Heart left ventricle (tissue), 13 donors: ENCODE results near the gene NPVF.

ENCODE experiments used
- CTCF ChIP-seq, 12 donors: fragments of 200-600 bp; sonication (generic) in 4 of 12; IDR thresholded peaks; one replicate each; pipeline versions ENCODE4 v1.5.0 to v1.8.0; 2018 to 2022; ENCODE audit warnings: antibody characterized with exemption in 12 of 12, mild to moderate bottlenecking in 5 of 12
- POLR2A ChIP-seq, 2 donors: fragments of 450-650 bp; IDR thresholded peaks; one replicate each; pipeline ENCODE4 v1.6.1; 2017; ENCODE audit warnings: antibody characterized with exemption in 2 of 2, mild to moderate bottlenecking in 2 of 2, moderate library complexity in 2 of 2
- donor health status: ischemic (EF 13 %, LVEDD 7.1; RV severe dilation, severe dysfunction).
- donor health status: DM: no; HTN: yes; CAD: no.
- donor health status: DM: no; HTN: no; CAD: no.
- donor health status: ischemic (EF 25% LVEDD 6.9; RV normal size, moderate dysfunction).
- donor health status: ischemic (EF 25% LVEDD 5.7; RV mildly dilated, moderate dysfunction).
- donor health status: ischemic (EF 35%, LVEDD 5.7; RV mildly dilated, moderate dysfunction).
- donor health status: nonischemic (EF 11% LVEDD 7.7; RV severe dilation, severe dysfunction).
- donor health status: DM: yes; HTN: yes; CAD: no.
- donor health status: PGD.
- donor health status: ischemic (EF 29% LVEDD 5.4; RV normal size, mild dysfunction).
- donor health status: nonischemic (EF 23%, LVEDD 6.1; RV moderate dilation, normal function).

- no peak for TF ChIP-seq POLR2A (IDR thresholded peaks at IDR 0.05)
- TF ChIP-seq CTCF (IDR thresholded peaks at IDR 0.05) = no peak
These were observed 12.6 kb upstream of the NPVF start for GRCh38 chr7:25240896-25241295.
